VCaP (cell line): Measurements from ENCODE around the gene DGKI.

Source experiments
- H3K27ac ChIP-seq: fragments of 450-650 bp; 2 replicates; pipeline ENCODE4 v1.5.1; 2017
- CTCF ChIP-seq: fragments of 450-650 bp; conservative IDR thresholded peaks from 2 replicates; pipeline ENCODE4 v1.5.1; 2017; ENCODE audit warnings: mild to moderate bottlenecking, moderate library complexity

Gene DGKI

GRCh38 chr7:137772748-137773147, 74.0 kb downstream of the DGKI start:
- TF ChIP-seq CTCF, result no peak
- no peak overlapping the region for H3K27ac ChIP-seq

GRCh38 chr7:137772316-137772715, 74.5 kb downstream of the DGKI start:
- no peak for TF ChIP-seq CTCF
- H3K27ac ChIP-seq, result no peak overlapping the region

- TF ChIP-seq CTCF, result no peak
- H3K27ac ChIP-seq, result no peak overlapping the region
These were observed 75.1 kb downstream of the DGKI start for GRCh38 chr7:137771679-137772078.

GRCh38 chr7:137771273-137771672, 75.5 kb downstream of the DGKI start:
- no peak overlapping the region for H3K27ac ChIP-seq
- no peak for TF ChIP-seq CTCF

GRCh38 chr7:137768366-137768765, 78.4 kb downstream of the DGKI start:
- no peak for TF ChIP-seq CTCF
- H3K27ac ChIP-seq, result no peak overlapping the region

- no peak overlapping the region for H3K27ac ChIP-seq
- TF ChIP-seq CTCF, result no peak
These were observed 84.4 kb downstream of the DGKI start for GRCh38 chr7:137762334-137762733.

- no peak for TF ChIP-seq CTCF
- no peak overlapping the region for H3K27ac ChIP-seq
These were observed 86.7 kb downstream of the DGKI start for GRCh38 chr7:137760111-137760510.
